Hepatic stellate cell (primary cell): ENCODE measurements around the gene TSSK2.

Source experiments
- DNase-seq: peaks from one replicate; pipeline ENCODE4 v3.0.0; 2011; ENCODE audit warnings: low spot score

Gene TSSK2

GRCh38 chr22:19125474-19126308, 5.4 kb upstream of the TSSK2 start:
- DNase-seq: no peak

- DNase-seq: no peak
These were observed 4.5 kb upstream of the TSSK2 start for GRCh38 chr22:19126309-19127273.

- no peak for DNase-seq
These were observed 3.6 kb upstream of the TSSK2 start for GRCh38 chr22:19127329-19128008.

GRCh38 chr22:19128009-19128401, 3.1 kb upstream of the TSSK2 start:
- DNase-seq: no peak

- DNase-seq: no peak
These were observed 2.0 kb upstream of the TSSK2 start for GRCh38 chr22:19128946-19129727.

- DNase-seq: no peak
These were observed 1.2 kb upstream of the TSSK2 start for GRCh38 chr22:19129871-19130270.

- no peak for DNase-seq
These were observed 542 bp downstream of the TSSK2 start for GRCh38 chr22:19131685-19132015.

- no peak for DNase-seq
These were observed 1.0 kb downstream of the TSSK2 start for GRCh38 chr22:19132153-19132552.

GRCh38 chr22:19132693-19133400, 1.7 kb downstream of the TSSK2 start:
- DNase-seq: no peak

- DNase-seq: no peak
These were observed 2.5 kb downstream of the TSSK2 start for GRCh38 chr22:19133561-19133960.

- DNase-seq: no peak
These were observed 3.2 kb downstream of the TSSK2 start for GRCh38 chr22:19134176-19134831.

GRCh38 chr22:19134874-19135273, 3.8 kb downstream of the TSSK2 start:
- no peak for DNase-seq

GRCh38 chr22:19136915-19137314, 5.8 kb downstream of the TSSK2 start:
- no peak for DNase-seq

- no peak for DNase-seq
These were observed 6.5 kb downstream of the TSSK2 start for GRCh38 chr22:19137384-19138216.

- DNase-seq: no peak
These were observed 7.3 kb downstream of the TSSK2 start for GRCh38 chr22:19138217-19139000.

GRCh38 chr22:19139001-19139356, 7.9 kb downstream of the TSSK2 start:
- DNase-seq: no peak

GRCh38 chr22:19139974-19140373, 8.9 kb downstream of the TSSK2 start:
- no peak for DNase-seq

GRCh38 chr22:19142394-19142793, 11.3 kb downstream of the TSSK2 start:
- no peak for DNase-seq

- DNase-seq: no peak
These were observed 12.1 kb downstream of the TSSK2 start for GRCh38 chr22:19143212-19143611.
